ENCODE measurements around the gene ENTPD7.
"Not testable (repeated sequence)": the region's sequence is repeated elsewhere in the genome, so short reads cannot be mapped to it uniquely, and the experiment has no call there.

The ENTPD7 gene

GRCh38 chr10:99623919-99624318, 35.4 kb upstream of the ENTPD7 start:
- Mint-ChIP-seq H3K27ac (no peak overlapping the region), H3K9me3 (no peaks in the 10 kb centered on the region), H3K36me3 (ENCODE audit: low read depth) (no peaks in the 10 kb centered on the region), H3K27me3 (ENCODE audit: low read depth, poor library complexity) (peaks cover 40% of the 10 kb centered on the region), H3K4me1 (peaks cover 20% of the 10 kb centered on the region), H3K4me3 (peak overlapping the region; percentile 59)
- no peak for DNase-seq
- no peak for TF ChIP-seq CTCF (IDR thresholded peaks at IDR 0.05)

- not testable (repeated sequence) for H3K4me3 Mint-ChIP-seq; H3K27ac Mint-ChIP-seq; DNase-seq; H3K9me3 Mint-ChIP-seq; H3K36me3 Mint-ChIP-seq (ENCODE audit: low read depth)
- peaks cover 40% of the 10 kb centered on the region for H3K27me3 Mint-ChIP-seq (ENCODE audit: low read depth, poor library complexity)
- H3K4me1 Mint-ChIP-seq, result peaks cover 14% of the 10 kb centered on the region
Observed at GRCh38 chr10:99625124-99625523, 34.2 kb upstream of the ENTPD7 start.

GRCh38 chr10:99628923-99629624, 30.2 kb upstream of the ENTPD7 start:
- no peak overlapping the region for H3K4me3 Mint-ChIP-seq

GRCh38 chr10:99629625-99629978, 29.7 kb upstream of the ENTPD7 start:
- H3K4me1 Mint-ChIP-seq, result no peaks in the 10 kb centered on the region
- no peak for DNase-seq
- H3K27me3 Mint-ChIP-seq (ENCODE audit: low read depth, poor library complexity), result peaks cover 45% of the 10 kb centered on the region
- no peak overlapping the region for H3K27ac Mint-ChIP-seq
- no peak for TF ChIP-seq CTCF (IDR thresholded peaks at IDR 0.05)
- no peak overlapping the region for H3K4me3 Mint-ChIP-seq
- no peaks in the 10 kb centered on the region for H3K9me3 Mint-ChIP-seq
- H3K36me3 Mint-ChIP-seq (ENCODE audit: low read depth), result no peaks in the 10 kb centered on the region

More at GRCh38 chr10:99628923-99629624, 30.2 kb upstream of the ENTPD7 start:
- H3K36me3 Mint-ChIP-seq (ENCODE audit: low read depth), result no peaks in the 10 kb centered on the region
- H3K27ac Mint-ChIP-seq, result no peak overlapping the region
- DNase-seq, result no peak
- no peak for TF ChIP-seq CTCF (IDR thresholded peaks at IDR 0.05)
- H3K4me1 Mint-ChIP-seq, result no peaks in the 10 kb centered on the region
- no peaks in the 10 kb centered on the region for H3K9me3 Mint-ChIP-seq
- H3K27me3 Mint-ChIP-seq (ENCODE audit: low read depth, poor library complexity), result peaks cover 39% of the 10 kb centered on the region

GRCh38 chr10:99630433-99630832, 28.9 kb upstream of the ENTPD7 start:
- no peaks in the 10 kb centered on the region for H3K4me1 Mint-ChIP-seq
- no peak for DNase-seq
- no peaks in the 10 kb centered on the region for H3K9me3 Mint-ChIP-seq
- no peak for TF ChIP-seq CTCF (IDR thresholded peaks at IDR 0.05)
- H3K36me3 Mint-ChIP-seq (ENCODE audit: low read depth), result no peaks in the 10 kb centered on the region
- no peak overlapping the region for H3K4me3 Mint-ChIP-seq
- peaks cover 43% of the 10 kb centered on the region for H3K27me3 Mint-ChIP-seq (ENCODE audit: low read depth, poor library complexity)
- H3K27ac Mint-ChIP-seq, result no peak overlapping the region

- DNase-seq, result no peak
- H3K4me3 Mint-ChIP-seq, result no peak overlapping the region
- H3K36me3 Mint-ChIP-seq (ENCODE audit: low read depth), result no peaks in the 10 kb centered on the region
- no peaks in the 10 kb centered on the region for H3K9me3 Mint-ChIP-seq
- no peak overlapping the region for H3K27ac Mint-ChIP-seq
- no peak for TF ChIP-seq CTCF (IDR thresholded peaks at IDR 0.05)
- no peaks in the 10 kb centered on the region for H3K4me1 Mint-ChIP-seq
- H3K27me3 Mint-ChIP-seq (ENCODE audit: low read depth, poor library complexity), result peaks cover 45% of the 10 kb centered on the region
Observed at GRCh38 chr10:99630991-99631390, 28.3 kb upstream of the ENTPD7 start.
